ENCODE measurements around the gene MRPL28.
"Not testable (repeated sequence)": the region's sequence is repeated elsewhere in the genome, so short reads cannot be mapped to it uniquely, and the experiment has no call there.

MRPL28 gene

GRCh38 chr16:359067-359763 is 11.1 kb downstream of the MRPL28 start:
- DNase-seq = no peak

DNA sequence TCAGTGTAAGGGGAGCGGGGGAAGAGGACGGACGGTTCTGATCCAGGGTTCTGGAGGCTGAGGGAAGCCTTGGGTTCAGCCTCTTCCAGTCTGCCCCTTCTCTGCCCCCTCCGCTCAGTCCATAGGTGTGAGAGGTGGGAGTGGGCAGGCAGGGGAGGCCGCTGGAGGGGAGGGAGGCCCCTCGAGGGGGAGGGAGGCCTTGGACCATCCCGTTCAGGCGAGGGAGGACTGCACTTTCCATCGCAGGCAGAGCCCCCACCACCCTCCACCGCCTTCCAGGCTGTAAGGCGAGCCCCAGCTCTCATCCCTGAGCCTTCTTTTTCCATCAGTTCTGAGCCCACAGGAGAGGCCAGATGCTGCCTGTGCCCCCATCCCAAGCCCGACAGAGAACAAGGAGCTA is 13.6 kb downstream of the MRPL28 start:
- no peak for DNase-seq

DNA sequence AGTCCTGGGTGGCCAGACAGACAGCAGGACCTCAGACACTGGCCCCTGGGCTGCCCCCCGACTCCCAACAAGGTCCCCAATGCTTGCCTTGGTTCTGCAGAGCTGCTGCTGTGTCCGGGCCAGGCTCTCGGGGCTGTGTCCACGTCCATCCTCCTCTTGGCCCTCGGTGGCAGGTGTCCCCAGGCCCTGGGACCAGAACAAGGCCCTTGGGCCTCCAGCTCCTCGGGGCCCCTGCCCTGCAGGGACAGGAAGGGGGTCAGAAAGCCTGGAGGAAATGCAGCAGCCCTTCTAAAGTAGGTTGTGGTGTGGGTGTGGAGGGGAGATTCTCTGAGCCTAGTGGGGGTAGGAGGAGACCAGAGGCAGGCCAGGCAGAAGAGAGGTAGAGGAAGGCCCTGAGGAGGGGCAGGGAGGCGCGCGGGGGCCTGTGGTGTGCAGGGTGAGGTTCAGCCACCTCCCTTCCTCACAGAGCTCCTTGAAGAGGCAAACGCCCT is 15.3 kb downstream of the MRPL28 start:
- DNase-seq = no peak

GRCh38 chr16:354291-354881 is 16.0 kb downstream of the MRPL28 start:
- DNase-seq = no peak

GRCh38 chr16:353404-354290 is 16.7 kb downstream of the MRPL28 start:
- DNase-seq = no peak

DNA sequence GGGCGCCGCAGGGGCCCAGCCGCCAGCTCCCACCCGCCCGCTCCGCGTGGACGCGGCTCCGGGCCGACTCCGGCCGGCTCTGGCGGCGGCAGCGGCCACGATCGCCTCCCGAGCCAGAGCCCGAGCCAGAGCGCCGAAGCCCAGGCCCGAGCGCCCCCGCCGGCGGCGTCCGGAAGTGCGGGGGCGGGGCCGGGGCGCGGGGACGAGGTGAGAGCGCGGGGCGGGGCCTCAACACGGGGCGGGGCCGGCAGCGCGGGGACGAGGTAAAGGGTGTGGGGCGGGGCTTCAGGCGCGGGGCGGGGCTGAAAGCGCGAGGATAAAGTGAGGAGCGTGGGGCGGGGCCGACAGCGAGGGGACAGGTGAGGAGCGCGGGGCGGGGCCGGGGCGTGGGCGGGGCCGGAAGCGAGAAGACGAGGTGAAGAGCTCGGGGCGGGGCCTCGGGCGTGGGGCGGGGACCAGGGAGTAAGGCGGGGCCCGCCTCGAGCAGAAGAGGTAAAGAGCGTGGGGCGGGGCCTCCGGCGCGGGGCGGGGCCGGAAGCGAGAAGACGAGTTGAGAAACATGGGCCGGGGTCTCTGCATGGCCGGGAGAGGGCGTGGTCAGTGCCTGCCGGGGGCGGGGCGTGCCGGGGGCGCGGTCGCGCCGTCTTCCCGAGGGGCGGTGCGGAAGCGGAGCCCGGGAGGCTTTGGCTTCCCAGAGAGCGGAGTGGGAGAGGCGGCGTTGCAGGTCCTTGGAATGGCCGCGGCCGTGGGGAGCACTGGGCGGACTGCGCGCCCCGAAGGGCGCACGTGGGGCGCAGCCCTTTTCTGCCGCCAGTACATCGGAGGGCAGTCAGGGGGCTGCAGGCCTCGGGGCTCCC is 17.6 kb downstream of the MRPL28 start, which contains the start of gene AXIN1:
Gene AXIN1, minus strand, starts transcription at position 177 of the 857 bp plus-strand sequence. CDS start 5,698 bp downstream, outside the sequence.
- peak; percentile 100 for DNase-seq

GRCh38 chr16:351804-352520 is 18.4 kb downstream of the MRPL28 start:
- peak; percentile 43 for DNase-seq

DNA sequence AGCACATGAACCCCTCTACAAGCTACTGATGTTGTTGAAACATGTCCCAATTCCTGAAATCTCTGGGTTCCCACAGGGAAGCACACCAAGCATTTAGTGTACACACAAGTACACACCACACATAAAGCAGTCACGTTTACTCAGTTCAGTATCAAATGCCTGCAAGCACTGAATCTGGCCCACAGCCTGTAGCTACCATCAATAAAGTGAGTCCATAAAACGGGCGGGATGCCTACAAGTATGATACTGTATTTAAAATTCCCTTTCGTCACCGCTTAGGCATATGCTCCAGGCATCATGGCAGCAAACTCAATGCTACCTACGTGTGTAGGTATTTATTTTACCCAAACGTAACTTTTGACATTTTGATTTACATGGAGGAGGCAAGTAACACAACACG is 20.1 kb downstream of the MRPL28 start:
- DNase-seq = no peak

- no peak for DNase-seq
Observed at GRCh38 chr16:349211-349610, 21.1 kb downstream of the MRPL28 start.

- not testable (repeated sequence) for DNase-seq
Observed at GRCh38 chr16:348495-348894, 21.8 kb downstream of the MRPL28 start.

DNA sequence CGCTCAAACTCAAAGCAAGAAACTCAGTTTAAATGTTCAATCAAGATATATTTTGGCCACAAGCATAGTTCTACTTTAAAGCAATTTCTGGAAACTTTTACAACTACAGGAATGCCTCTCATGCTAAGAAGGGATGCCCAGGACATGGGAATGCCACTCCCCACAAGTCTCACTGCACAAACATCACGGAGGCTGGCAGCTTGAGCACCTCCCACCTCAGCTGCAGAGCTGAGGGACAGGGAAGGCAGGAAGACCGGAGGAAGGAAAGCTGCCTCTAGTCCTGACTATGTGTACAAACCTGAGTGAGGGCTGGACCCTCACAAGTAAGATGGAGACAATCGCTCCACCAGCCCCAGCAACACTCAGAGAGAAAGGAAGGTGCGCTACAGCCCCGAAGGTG is 23.1 kb downstream of the MRPL28 start:
- no peak for DNase-seq

DNA sequence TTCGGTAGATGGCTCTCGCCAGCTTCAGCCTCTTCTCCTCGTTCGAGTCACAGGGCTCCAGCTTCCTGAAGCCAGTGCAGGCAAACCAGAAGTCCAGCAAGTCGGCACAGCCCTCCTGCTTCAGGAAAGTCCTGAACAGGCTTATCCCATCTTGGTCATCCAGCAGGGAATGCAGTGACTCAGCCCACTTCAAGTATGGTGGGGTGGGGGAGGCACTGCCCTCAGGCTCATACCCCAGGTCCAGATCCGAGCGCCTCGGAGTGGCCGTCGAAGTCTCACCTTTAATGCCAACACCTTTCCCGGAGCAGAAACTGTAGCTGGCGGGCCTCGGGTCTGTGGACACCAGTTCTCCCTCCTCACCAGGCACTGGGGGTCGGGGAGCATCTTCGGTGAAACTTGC is 23.8 kb downstream of the MRPL28 start:
- no peak for DNase-seq

GRCh38 chr16:345772-346171 is 24.6 kb downstream of the MRPL28 start:
- DNase-seq = no peak

GRCh38 chr16:342455-343213 is 27.7 kb downstream of the MRPL28 start:
- DNase-seq = no peak

DNA sequence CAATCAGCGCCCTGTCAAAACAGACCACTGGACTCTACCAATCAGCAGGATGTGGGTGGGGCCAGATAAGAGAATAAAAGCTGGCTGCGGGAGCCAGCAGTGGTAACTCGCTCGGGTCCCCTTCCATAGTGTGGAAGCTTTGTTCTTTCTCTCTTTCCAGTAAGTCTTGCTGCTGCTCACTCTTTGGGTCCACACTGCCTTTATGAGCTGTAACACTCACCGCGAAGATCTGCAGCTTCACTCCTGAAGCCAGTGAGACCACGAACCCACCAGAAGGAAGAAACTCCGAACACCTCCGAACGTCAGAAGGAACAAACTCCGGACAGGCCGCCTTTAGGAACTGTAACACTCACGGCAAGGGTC is 28.4 kb downstream of the MRPL28 start:
- DNase-seq = not testable (repeated sequence)

DNA sequence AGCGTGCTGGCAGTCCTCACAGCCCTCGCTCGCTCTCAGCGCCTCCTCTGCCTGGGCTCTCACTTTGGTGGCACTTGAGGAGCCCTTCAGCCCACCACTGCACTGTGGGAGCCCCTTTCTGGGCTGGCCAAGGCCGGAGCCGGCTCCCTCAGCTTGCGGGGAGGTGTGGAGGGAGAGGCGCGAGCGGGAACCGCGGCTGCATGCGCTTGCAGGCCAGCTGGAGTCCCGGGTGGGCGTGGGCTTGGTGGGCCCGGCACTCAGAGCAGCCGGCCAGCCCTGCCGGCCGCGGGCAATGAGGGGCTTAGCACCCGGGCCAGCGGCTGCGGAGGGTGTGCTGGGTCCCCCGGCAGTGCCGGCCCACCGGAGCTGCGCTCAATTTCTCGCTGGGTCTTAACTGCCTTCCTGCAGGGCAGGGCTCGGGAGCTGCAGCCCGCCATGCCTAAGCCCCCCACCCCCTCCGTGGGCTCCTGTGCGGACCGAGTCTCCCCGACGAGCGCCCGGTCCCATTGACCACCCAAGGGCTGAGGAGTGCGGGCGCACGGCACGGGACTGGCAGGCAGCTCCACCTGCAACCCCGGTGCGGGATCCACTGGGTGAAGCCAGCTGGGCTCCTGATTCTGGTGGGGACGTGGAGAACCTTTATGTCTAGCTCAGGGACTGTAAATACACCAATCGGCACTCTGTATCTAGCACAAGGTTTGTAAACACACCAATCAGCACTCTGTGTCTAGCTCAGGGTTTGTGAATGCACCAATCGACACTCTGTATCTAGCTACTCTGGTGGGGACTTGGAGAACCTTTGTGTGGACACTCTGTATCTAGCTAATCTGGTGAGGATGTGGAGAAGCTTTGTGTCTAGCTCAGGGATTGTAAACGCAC is 29.0 kb downstream of the MRPL28 start:
- DNase-seq = not testable (repeated sequence)

GRCh38 chr16:340370-341091 is 29.8 kb downstream of the MRPL28 start:
- DNase-seq = no peak

DNA sequence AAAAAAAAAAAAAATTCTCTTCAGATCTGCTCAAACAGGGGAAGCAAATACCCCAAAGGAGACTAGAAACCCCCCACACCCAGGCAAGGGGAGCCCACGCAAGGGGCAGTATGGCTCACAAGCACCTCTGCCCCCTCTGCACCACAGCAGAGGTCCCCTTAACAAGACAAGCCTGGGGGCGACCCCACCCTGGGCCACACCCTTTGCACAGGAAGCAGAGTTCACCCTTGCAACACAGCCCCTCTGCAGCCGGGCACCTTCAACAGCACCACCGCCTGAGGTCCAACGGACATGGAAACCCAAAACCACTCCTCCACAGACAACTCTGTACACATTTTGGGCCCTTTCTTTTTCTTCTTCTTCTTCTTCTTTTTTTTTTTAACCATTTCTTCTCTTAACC is 30.7 kb downstream of the MRPL28 start:
- DNase-seq = no peak

GRCh38 chr16:337975-338575 is 32.3 kb downstream of the MRPL28 start:
- DNase-seq = no peak
